HepG2 (cell line): Measurements from ENCODE around the gene FRMD3.

Source experiments
- BRD4 ChIP-seq: sonication (generic); formaldehyde crosslinking; IDR thresholded peaks from 2 replicates; pipeline ENCODE4 v1.4.0; 2020; ENCODE audit warnings: missing genetic modification reagents
- CREBL2 ChIP-seq: sonication (generic); formaldehyde crosslinking; IDR thresholded peaks from 2 replicates; pipeline ENCODE4 v1.8.1; 2023; ENCODE audit warnings: missing genetic modification reagents, mild to moderate bottlenecking, borderline replicate concordance
- EZH2 ChIP-seq: conservative IDR thresholded peaks from 2 replicates; pipeline ENCODE4 v1.6.1; 2012; ENCODE audit warnings: mild to moderate bottlenecking, low read depth, low read length, moderate library complexity
- IRX3 ChIP-seq: sonication (generic); formaldehyde crosslinking; IDR thresholded peaks from 2 replicates; pipeline ENCODE4 v1.8.1; 2023; ENCODE audit warnings: mild to moderate bottlenecking, low read depth, missing genetic modification reagents, borderline replicate concordance
- MAFG ChIP-seq: sonication (generic); formaldehyde crosslinking; IDR thresholded peaks from 2 replicates; pipeline ENCODE4 v1.5.1; 2020; ENCODE audit warnings: mild to moderate bottlenecking, missing genetic modification reagents
- PHF8 ChIP-seq: sonication (generic); formaldehyde crosslinking; IDR thresholded peaks from 2 replicates; pipeline ENCODE4 v1.5.0; 2020; ENCODE audit warnings: missing genetic modification reagents
- U2AF2 ChIP-seq: fragments of 200-400 bp; formaldehyde crosslinking; IDR thresholded peaks from 2 replicates; pipeline ENCODE4 v1.6.1; 2017; ENCODE audit warnings: low read depth, mild to moderate bottlenecking, low read length
- ZKSCAN8 ChIP-seq: IDR thresholded peaks from 2 replicates; pipeline ENCODE4 v1.6.1; 2016; ENCODE audit warnings: borderline replicate concordance, missing genetic modification reagents, missing compliant biosample characterization
- ZNF143 ChIP-seq: sonication (generic); formaldehyde crosslinking; IDR thresholded peaks from 2 replicates; pipeline ENCODE4 v1.4.0; 2020; ENCODE audit warnings: missing genetic modification reagents
- ZNF296 ChIP-seq: sonication (generic); formaldehyde crosslinking; conservative IDR thresholded peaks from 2 replicates; pipeline ENCODE4 v1.5.0; 2020; ENCODE audit warnings: mild to moderate bottlenecking, missing genetic modification reagents
- ZNF30 ChIP-seq: sonication (generic); formaldehyde crosslinking; IDR thresholded peaks from 2 replicates; pipeline ENCODE4 v1.5.0; 2020; ENCODE audit warnings: mild to moderate bottlenecking, missing genetic modification reagents
- ZNF317 ChIP-seq: sonication (generic); formaldehyde crosslinking; IDR thresholded peaks from 2 replicates; pipeline ENCODE4 v1.5.0; 2020; ENCODE audit warnings: mild to moderate bottlenecking, missing genetic modification reagents
- TF ChIP-seq, protein P1 (sequence below): sonication (generic); formaldehyde crosslinking; IDR thresholded peaks from 2 replicates; pipeline ENCODE4 v1.4.0; 2020; ENCODE audit warnings: missing genetic modification reagents

DNA sequence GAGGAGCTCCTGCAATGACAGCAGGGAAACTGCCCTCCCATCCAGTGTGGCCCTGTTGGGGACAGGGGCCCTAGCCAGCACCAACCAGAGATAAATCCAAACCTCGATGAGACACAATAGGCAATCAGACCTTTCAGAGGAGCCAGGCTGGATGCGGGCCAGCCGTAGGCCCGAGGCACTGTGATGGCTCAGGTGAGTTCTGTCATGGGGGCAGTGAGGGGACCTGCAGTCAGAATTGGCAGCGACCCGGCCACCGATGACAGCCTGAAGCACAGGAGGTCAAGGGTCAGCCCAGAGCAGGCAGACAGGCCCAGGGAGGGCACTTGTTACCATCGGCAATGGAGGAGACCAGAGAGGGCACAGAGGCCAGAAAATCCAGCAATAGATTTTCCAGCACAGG is 90.8 kb downstream of the FRMD3 start:
- TF ChIP-seq ZKSCAN8 (CRISPR knock-in tag) (no peak), ZNF143 (CRISPR knock-in tag) (no peak), EZH2 (no peak), PHF8 (no peak), ZNF317 (no peak), U2AF2 (no peak), ZNF296 (CRISPR knock-in tag) (no peak), BRD4 (no peak), CREBL2 (CRISPR knock-in tag) (no peak), MAFG (CRISPR knock-in tag) (no peak), ZNF30 (CRISPR knock-in tag) (no peak), IRX3 (CRISPR knock-in tag) (no peak)
- TF ChIP-seq, protein P1, sequence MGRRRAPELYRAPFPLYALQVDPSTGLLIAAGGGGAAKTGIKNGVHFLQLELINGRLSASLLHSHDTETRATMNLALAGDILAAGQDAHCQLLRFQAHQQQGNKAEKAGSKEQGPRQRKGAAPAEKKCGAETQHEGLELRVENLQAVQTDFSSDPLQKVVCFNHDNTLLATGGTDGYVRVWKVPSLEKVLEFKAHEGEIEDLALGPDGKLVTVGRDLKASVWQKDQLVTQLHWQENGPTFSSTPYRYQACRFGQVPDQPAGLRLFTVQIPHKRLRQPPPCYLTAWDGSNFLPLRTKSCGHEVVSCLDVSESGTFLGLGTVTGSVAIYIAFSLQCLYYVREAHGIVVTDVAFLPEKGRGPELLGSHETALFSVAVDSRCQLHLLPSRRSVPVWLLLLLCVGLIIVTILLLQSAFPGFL = no peak
